Astrocyte (in vitro differentiated cells and primary cell): ENCODE data around the gene CSK. TPM values are rescaled to one million over a fixed set of nuclear protein-coding genes. Genes with fewer than 3 reads are reported as not detected.
A peak's percentile ranks its signal among the peaks of the same experiment; 100 is the strongest.

Experiments used
- DNase-seq: peaks from one replicate; pipeline ENCODE4 v3.0.0-alpha.2; 2010; ENCODE audit warnings: low read depth
- FAIRE-seq: peaks from 2 replicates; lab custom pipeline; 2011; peaks lifted over from hg19 to GRCh38; lab: Jason Lieb, UNC
- H2AFZ ChIP-seq: 2 replicates; pipeline ENCODE4 v1.6.0; 2012; ENCODE audit warnings: low read depth, low read length, inconsistent platforms
- H3K27ac ChIP-seq: 2 replicates; pipeline ENCODE4 v1.5.1; 2011; ENCODE audit warnings: low read depth, low read length, inconsistent platforms
- H3K27me3 ChIP-seq: 2 replicates; pipeline ENCODE4 v1.6.0; 2011; ENCODE audit warnings: low read length, inconsistent platforms; ENCODE audit not compliant: insufficient read depth
- H3K36me3 ChIP-seq: 2 replicates; pipeline ENCODE4 v1.5.1; 2011; ENCODE audit warnings: low read length, inconsistent platforms; ENCODE audit not compliant: insufficient read depth
- H3K4me1 ChIP-seq: 2 replicates; pipeline ENCODE4 v1.5.1; 2011; ENCODE audit warnings: low read length, inconsistent platforms; ENCODE audit not compliant: insufficient read depth
- H3K4me2 ChIP-seq: 2 replicates; pipeline ENCODE4 v1.6.0; 2012; ENCODE audit warnings: low read length, inconsistent platforms
- H3K4me3 ChIP-seq: 2 replicates; pipeline ENCODE4 v1.5.1; 2011; ENCODE audit warnings: low read depth, mild to moderate bottlenecking, low read length, inconsistent platforms; ENCODE audit not compliant: insufficient read depth
- H3K79me2 ChIP-seq: 2 replicates; pipeline ENCODE4 v1.6.0; 2012; ENCODE audit warnings: mild to moderate bottlenecking, low read length, inconsistent platforms; ENCODE audit not compliant: insufficient read depth
- H3K9ac ChIP-seq: 2 replicates; pipeline ENCODE4 v1.6.0; 2012; ENCODE audit warnings: mild to moderate bottlenecking, low read length, inconsistent platforms
- H3K9me3 ChIP-seq: 2 replicates; pipeline ENCODE4 v1.5.1; 2012; ENCODE audit warnings: low read depth, mild to moderate bottlenecking, low read length, inconsistent platforms; ENCODE audit not compliant: insufficient read depth
- H4K20me1 ChIP-seq: 2 replicates; pipeline ENCODE4 v1.6.0; 2012; ENCODE audit warnings: low read length, inconsistent platforms; ENCODE audit not compliant: insufficient read depth
- H3K27ac Mint-ChIP-seq: one replicate; pipeline ENCODE4 v1.8.0; 2021; ENCODE audit warnings: mild to moderate bottlenecking, mixed read lengths; ENCODE audit not compliant: unreplicated experiment
- H3K27me3 Mint-ChIP-seq: one replicate; pipeline ENCODE4 v1.8.0; 2021; ENCODE audit warnings: low read depth, mixed read lengths; ENCODE audit not compliant: unreplicated experiment
- H3K36me3 Mint-ChIP-seq: one replicate; pipeline ENCODE4 v1.8.0; 2021; ENCODE audit warnings: low read depth, mixed read lengths; ENCODE audit not compliant: unreplicated experiment
- H3K4me1 Mint-ChIP-seq: one replicate; pipeline ENCODE4 v1.8.0; 2021; ENCODE audit warnings: low read depth, mixed read lengths; ENCODE audit not compliant: unreplicated experiment
- H3K4me3 Mint-ChIP-seq: one replicate; pipeline ENCODE4 v1.8.0; 2021; ENCODE audit warnings: mild to moderate bottlenecking, moderate library complexity, mixed read lengths; ENCODE audit not compliant: unreplicated experiment
- H3K9me3 Mint-ChIP-seq: one replicate; pipeline ENCODE4 v1.8.0; 2021; ENCODE audit warnings: mild to moderate bottlenecking, mixed read lengths; ENCODE audit not compliant: unreplicated experiment
- CTCF ChIP-seq: IDR thresholded peaks from 2 replicates; pipeline ENCODE4 v1.5.1; 2011; ENCODE audit warnings: low read depth, mild to moderate bottlenecking, inconsistent platforms, low read length, moderate library complexity; ENCODE audit not compliant: insufficient read depth
- EZH2 ChIP-seq: IDR thresholded peaks from 2 replicates; pipeline ENCODE4 v1.6.1; 2012; ENCODE audit warnings: mild to moderate bottlenecking, low read length, inconsistent platforms; ENCODE audit not compliant: insufficient read depth
- total RNA-seq: library from RNA; stranded (reverse); gene quantifications from 2 replicates; pipeline ENCODE4 v1.2.1, GENCODE V29; 2021

Gene CSK
- total RNA-seq, 1 donor from 2014 or later: 49.8 TPM

- Histone ChIP-seq H4K20me1 (no peaks in the 10 kb centered on the region), H3K79me2 (no peaks in the 10 kb centered on the region), H3K27me3 (no peaks in the 10 kb centered on the region), H3K36me3 (no peaks in the 10 kb centered on the region), H3K4me3 (no peak overlapping the region), H3K4me1 (peaks cover 15% of the 10 kb centered on the region), H2AFZ (no peak overlapping the region), H3K27ac (no peak overlapping the region), H3K9ac (no peak overlapping the region), H3K9me3 (no peaks in the 10 kb centered on the region), H3K4me2 (no peak overlapping the region)
- Mint-ChIP-seq H3K36me3 (no peaks in the 10 kb centered on the region), H3K4me1 (peaks cover 21% of the 10 kb centered on the region), H3K4me3 (no peak overlapping the region), H3K27me3 (peaks cover 8% of the 10 kb centered on the region), H3K27ac (peak overlapping the region; percentile 77), H3K9me3 (no peaks in the 10 kb centered on the region)
- FAIRE-seq: no peak
- no peak for DNase-seq
- TF ChIP-seq EZH2: no peak
- TF ChIP-seq CTCF: no peak
Observed at GRCh38 chr15:74776821-74777768, 4.8 kb upstream of the CSK start.

GRCh38 chr15:74777769-74778598, 3.9 kb upstream of the CSK start:
- Histone ChIP-seq H3K4me1 (peaks cover 15% of the 10 kb centered on the region), H4K20me1 (peaks cover 5% of the 10 kb centered on the region), H3K9ac (no peak overlapping the region), H3K4me3 (no peak overlapping the region), H3K27me3 (no peaks in the 10 kb centered on the region), H3K27ac (no peak overlapping the region), H2AFZ (no peak overlapping the region), H3K36me3 (no peaks in the 10 kb centered on the region), H3K9me3 (no peaks in the 10 kb centered on the region), H3K4me2 (no peak overlapping the region), H3K79me2 (peaks cover 6% of the 10 kb centered on the region)
- Mint-ChIP-seq H3K9me3 (no peaks in the 10 kb centered on the region), H3K36me3 (no peaks in the 10 kb centered on the region), H3K27me3 (peaks cover 8% of the 10 kb centered on the region), H3K27ac (no peak overlapping the region), H3K4me1 (peaks cover 21% of the 10 kb centered on the region), H3K4me3 (no peak overlapping the region)
- TF ChIP-seq EZH2 (no peak), CTCF (no peak)
- FAIRE-seq (no peak), DNase-seq (no peak)
